OCI-LY1 (cell line): ENCODE data around the gene ANO5.
"Not testable (repeated sequence)": the region's sequence is repeated elsewhere in the genome, so short reads cannot be mapped to it uniquely, and the experiment has no call there.

Experiments
- H2AFZ ChIP-seq: fragments of 200-600 bp; sonication (generic), shearing (Covaris generic); 2 replicates; pipeline ENCODE4 v1.6.0; 2014; ENCODE audit warnings: antibody characterized with exemption, mild to moderate bottlenecking, low read length
- H3F3A ChIP-seq: fragments of 200-600 bp; sonication (generic), shearing (Covaris generic); 2 replicates; pipeline ENCODE4 v1.6.0; 2014; ENCODE audit warnings: mild to moderate bottlenecking, antibody characterized with exemption, low read length, moderate library complexity; ENCODE audit not compliant: insufficient read depth
- H3K27ac ChIP-seq: fragments of 200-600 bp; sonication (generic); 2 replicates; pipeline ENCODE4 v1.5.1; 2014; ENCODE audit warnings: low read length, mixed run types, mild to moderate bottlenecking, low read depth; ENCODE audit not compliant: poor library complexity, severe bottlenecking
- H3K27me3 ChIP-seq: fragments of 200-600 bp; sonication (generic); 2 replicates; pipeline ENCODE4 v1.6.0; 2014; ENCODE audit warnings: antibody characterized with exemption, mild to moderate bottlenecking, low read length, moderate library complexity; ENCODE audit not compliant: insufficient read depth
- H3K36me3 ChIP-seq: fragments of 200-600 bp; sonication (generic); 2 replicates; pipeline ENCODE4 v1.6.1; 2014; ENCODE audit warnings: mild to moderate bottlenecking, antibody characterized with exemption, low read length, moderate library complexity, mixed read lengths; ENCODE audit not compliant: insufficient read depth
- H3K4me1 ChIP-seq: fragments of 200-600 bp; sonication (generic); 2 replicates; pipeline ENCODE4 v1.5.1; 2014; ENCODE audit warnings: mild to moderate bottlenecking, low read length, moderate library complexity; ENCODE audit not compliant: insufficient read depth, severe bottlenecking
- H3K4me2 ChIP-seq: fragments of 200-600 bp; sonication (generic), shearing (Covaris generic); 2 replicates; pipeline ENCODE4 v1.6.1; 2014; ENCODE audit warnings: low read length
- H3K4me3 ChIP-seq: fragments of 200-600 bp; sonication (generic); 2 replicates; pipeline ENCODE4 v1.5.1; 2014; ENCODE audit warnings: low read length, low read depth, mild to moderate bottlenecking, mixed read lengths; ENCODE audit not compliant: poor library complexity, severe bottlenecking
- H3K79me2 ChIP-seq: fragments of 200-600 bp; shearing (Covaris generic); 2 replicates; pipeline ENCODE4 v1.6.1; 2016; ENCODE audit warnings: mixed run types, low read length, mixed read lengths; ENCODE audit not compliant: insufficient read depth
- H3K9ac ChIP-seq: fragments of 200-600 bp; sonication (generic), shearing (Covaris generic); 2 replicates; pipeline ENCODE4 v1.6.1; 2014; ENCODE audit warnings: mild to moderate bottlenecking, low read length, mixed read lengths
- H3K9me2 ChIP-seq: fragments of 200-600 bp; sonication (generic), shearing (Covaris generic); 2 replicates; pipeline ENCODE4 v1.6.1; 2014; ENCODE audit warnings: low read depth, mild to moderate bottlenecking, low read length, mixed read lengths
- H3K9me3 ChIP-seq: fragments of 200-600 bp; shearing (Covaris generic); 2 replicates; pipeline ENCODE4 v1.6.1; 2014; ENCODE audit warnings: low read length, mixed read lengths
- H4K20me1 ChIP-seq: fragments of 200-600 bp; sonication (generic), shearing (Covaris generic); 2 replicates; pipeline ENCODE4 v1.6.0; 2016; ENCODE audit warnings: mild to moderate bottlenecking, low read length; ENCODE audit not compliant: insufficient read depth
- EZH2 ChIP-seq: fragments of 200-600 bp; sonication (generic), shearing (Covaris generic); IDR thresholded peaks from 2 replicates; pipeline ENCODE4 v1.8.0; 2017; ENCODE audit warnings: borderline replicate concordance, mixed run types, mild to moderate bottlenecking, antibody characterized with exemption, low read length, moderate library complexity, mixed read lengths
- TF ChIP-seq, protein P1 (sequence below): fragments of 200-600 bp; sonication (generic), shearing (Covaris generic); IDR thresholded peaks from 2 replicates; pipeline ENCODE4 v1.5.1; 2017; ENCODE audit warnings: mild to moderate bottlenecking, antibody characterized with exemption, low read length, moderate library complexity, mixed read lengths

Gene ANO5

DNA sequence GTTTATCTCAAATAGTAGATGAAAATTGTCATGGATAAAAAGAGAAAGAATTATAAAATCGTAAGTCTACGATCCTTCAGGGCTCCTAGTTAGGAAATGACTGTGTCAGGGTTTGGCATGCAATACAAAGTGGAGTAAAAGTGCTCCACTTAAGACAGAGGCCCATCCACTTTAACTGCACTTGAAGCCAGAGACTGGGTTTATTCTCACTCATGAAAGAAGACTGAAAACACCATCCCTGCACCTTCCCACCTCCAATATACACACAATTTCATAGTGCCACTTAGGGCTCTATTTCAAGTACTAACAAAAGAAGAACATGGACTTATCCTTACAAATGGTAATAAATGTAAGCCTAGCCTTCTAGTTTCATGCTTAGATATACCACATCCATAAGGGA is 70.7 kb downstream of the ANO5 start:
- TF ChIP-seq, protein P1, sequence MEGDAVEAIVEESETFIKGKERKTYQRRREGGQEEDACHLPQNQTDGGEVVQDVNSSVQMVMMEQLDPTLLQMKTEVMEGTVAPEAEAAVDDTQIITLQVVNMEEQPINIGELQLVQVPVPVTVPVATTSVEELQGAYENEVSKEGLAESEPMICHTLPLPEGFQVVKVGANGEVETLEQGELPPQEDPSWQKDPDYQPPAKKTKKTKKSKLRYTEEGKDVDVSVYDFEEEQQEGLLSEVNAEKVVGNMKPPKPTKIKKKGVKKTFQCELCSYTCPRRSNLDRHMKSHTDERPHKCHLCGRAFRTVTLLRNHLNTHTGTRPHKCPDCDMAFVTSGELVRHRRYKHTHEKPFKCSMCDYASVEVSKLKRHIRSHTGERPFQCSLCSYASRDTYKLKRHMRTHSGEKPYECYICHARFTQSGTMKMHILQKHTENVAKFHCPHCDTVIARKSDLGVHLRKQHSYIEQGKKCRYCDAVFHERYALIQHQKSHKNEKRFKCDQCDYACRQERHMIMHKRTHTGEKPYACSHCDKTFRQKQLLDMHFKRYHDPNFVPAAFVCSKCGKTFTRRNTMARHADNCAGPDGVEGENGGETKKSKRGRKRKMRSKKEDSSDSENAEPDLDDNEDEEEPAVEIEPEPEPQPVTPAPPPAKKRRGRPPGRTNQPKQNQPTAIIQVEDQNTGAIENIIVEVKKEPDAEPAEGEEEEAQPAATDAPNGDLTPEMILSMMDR, result no peak
- H3K27ac ChIP-seq, result no peak overlapping the region

DNA sequence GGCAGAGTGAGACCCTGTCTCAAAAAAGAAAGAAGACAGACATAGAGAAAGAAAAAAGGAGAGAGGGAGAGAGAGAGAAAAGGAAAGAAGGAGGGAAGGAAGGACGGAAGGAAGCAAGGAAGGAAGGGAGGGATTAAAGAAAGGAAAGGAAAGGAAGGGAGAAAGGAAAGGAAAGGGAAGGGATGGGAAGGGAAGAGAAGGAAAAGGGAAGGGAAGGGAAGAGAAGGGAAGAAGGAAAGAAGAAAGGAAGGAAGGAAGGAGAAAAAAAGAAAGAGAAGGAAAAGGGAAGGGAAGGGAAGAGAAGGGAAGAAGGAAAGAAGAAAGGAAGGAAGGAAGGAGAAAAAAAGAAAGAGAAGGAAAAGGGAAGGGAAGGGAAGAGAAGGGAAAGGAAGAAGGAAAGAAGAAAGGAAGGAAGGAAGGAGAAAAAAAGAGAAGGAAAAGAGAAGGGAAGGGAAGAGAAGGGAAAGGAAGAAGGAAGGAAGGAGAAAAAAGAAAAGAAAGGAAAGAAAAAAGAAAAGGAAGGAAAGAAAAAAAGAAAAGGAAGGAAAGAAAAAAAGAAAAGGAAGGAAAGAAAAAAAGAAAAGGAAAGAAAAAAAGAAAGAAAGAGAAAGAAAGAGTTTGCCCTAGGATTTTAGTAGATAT is 76.2 kb downstream of the ANO5 start:
- not testable (repeated sequence) for H4K20me1 ChIP-seq, H3K4me2 ChIP-seq, H3K4me1 ChIP-seq, H3K9ac ChIP-seq, H3K9me3 ChIP-seq, H3K4me3 ChIP-seq, H3K27ac ChIP-seq, H2AFZ ChIP-seq, H3K9me2 ChIP-seq, H3K36me3 ChIP-seq, H3K27me3 ChIP-seq, H3F3A ChIP-seq, H3K79me2 ChIP-seq

More for the DNA sequence above, 70.7 kb downstream of the ANO5 start:
- no peaks in the 10 kb centered on the region for H3K4me1 ChIP-seq
- no peaks in the 10 kb centered on the region for H3K27me3 ChIP-seq
- H4K20me1 ChIP-seq, result no peaks in the 10 kb centered on the region
- no peak overlapping the region for H3K9ac ChIP-seq
- no peaks in the 10 kb centered on the region for H3K36me3 ChIP-seq
- no peaks in the 10 kb centered on the region for H3K79me2 ChIP-seq
- no peak overlapping the region for H2AFZ ChIP-seq
- H3K9me2 ChIP-seq, result no peaks in the 10 kb centered on the region
- H3F3A ChIP-seq, result no peaks in the 10 kb centered on the region
- no peaks in the 10 kb centered on the region for H3K9me3 ChIP-seq
- no peak overlapping the region for H3K4me3 ChIP-seq
- H3K4me2 ChIP-seq, result no peak overlapping the region

- Histone ChIP-seq H3K4me3 (no peak overlapping the region), H3K4me2 (no peak overlapping the region), H3K27me3 (no peaks in the 10 kb centered on the region), H3K79me2 (no peaks in the 10 kb centered on the region), H3K36me3 (no peaks in the 10 kb centered on the region), H3K27ac (no peak overlapping the region), H3K9me2 (no peaks in the 10 kb centered on the region), H2AFZ (no peak overlapping the region), H4K20me1 (no peaks in the 10 kb centered on the region), H3K4me1 (no peaks in the 10 kb centered on the region), H3F3A (no peaks in the 10 kb centered on the region), H3K9me3 (no peaks in the 10 kb centered on the region), H3K9ac (no peak overlapping the region)
- TF ChIP-seq EZH2, result no peak
- TF ChIP-seq, protein P1, result no peak
These were observed 80.9 kb downstream of the ANO5 start for GRCh38 chr11:22273781-22274180.

- no peak overlapping the region for H3K9ac ChIP-seq
- H3K79me2 ChIP-seq, result no peaks in the 10 kb centered on the region
- no peak overlapping the region for H2AFZ ChIP-seq
- H3K36me3 ChIP-seq, result no peaks in the 10 kb centered on the region
- no peaks in the 10 kb centered on the region for H3K9me2 ChIP-seq
- H3K4me3 ChIP-seq, result no peak overlapping the region
- TF ChIP-seq, protein P1, result no peak
- TF ChIP-seq EZH2, result no peak
- no peaks in the 10 kb centered on the region for H3K4me1 ChIP-seq
- no peak overlapping the region for H3K4me2 ChIP-seq
- no peaks in the 10 kb centered on the region for H4K20me1 ChIP-seq
- no peaks in the 10 kb centered on the region for H3K27me3 ChIP-seq
- H3F3A ChIP-seq, result no peaks in the 10 kb centered on the region
- no peak overlapping the region for H3K27ac ChIP-seq
- no peaks in the 10 kb centered on the region for H3K9me3 ChIP-seq
These were observed 82.7 kb downstream of the ANO5 start for GRCh38 chr11:22275600-22275999.
